Measurements from ENCODE around the gene IL17RD.
A peak's percentile ranks its signal among the peaks of the same experiment; 100 is the strongest.

Gene IL17RD

DNA sequence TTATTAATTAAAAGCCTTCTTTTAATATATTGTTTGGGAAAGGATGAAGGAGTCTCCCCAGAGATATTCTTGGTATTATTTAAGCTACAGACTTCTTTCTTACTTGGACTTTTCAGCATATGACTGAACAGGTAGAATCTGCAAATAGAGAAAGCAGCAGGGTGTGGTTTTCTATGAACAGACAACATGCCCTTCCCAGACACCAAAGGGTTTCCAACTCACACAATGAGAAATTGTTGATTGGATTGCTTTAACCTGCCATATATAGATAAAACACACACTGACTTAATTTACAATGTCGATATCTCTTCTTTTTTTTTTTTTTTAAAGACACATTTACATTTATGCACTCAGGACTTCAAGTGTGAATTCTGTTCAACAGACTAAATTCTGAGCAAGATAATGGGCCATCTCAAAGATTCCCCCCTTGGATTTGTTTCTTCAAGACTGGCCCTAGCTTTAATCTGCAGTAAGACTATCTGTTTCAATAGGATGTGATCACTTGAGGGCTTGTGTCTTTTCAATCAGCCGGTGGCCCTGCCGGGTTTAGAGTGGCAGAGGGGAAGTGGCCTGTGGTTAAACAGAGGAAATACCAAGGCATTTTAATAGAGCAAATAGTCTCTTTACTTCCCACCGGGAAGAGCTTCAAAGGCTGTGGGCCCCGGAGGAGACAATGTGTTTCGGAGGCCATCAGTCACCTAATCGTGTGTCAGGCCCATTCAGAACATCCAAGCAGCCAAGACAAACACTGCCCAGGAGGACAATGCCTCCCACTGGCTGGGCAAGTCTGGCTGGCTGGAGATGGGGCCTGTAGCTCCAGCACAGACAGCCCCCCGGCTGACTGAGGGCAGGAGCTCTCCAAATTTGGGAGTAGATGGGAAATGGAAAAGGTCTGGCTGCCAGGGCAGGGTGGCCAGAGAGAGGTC, 6.1 kb downstream of the IL17RD start:
- no peak for DNase-seq (ENCODE audit: low spot score)

DNA sequence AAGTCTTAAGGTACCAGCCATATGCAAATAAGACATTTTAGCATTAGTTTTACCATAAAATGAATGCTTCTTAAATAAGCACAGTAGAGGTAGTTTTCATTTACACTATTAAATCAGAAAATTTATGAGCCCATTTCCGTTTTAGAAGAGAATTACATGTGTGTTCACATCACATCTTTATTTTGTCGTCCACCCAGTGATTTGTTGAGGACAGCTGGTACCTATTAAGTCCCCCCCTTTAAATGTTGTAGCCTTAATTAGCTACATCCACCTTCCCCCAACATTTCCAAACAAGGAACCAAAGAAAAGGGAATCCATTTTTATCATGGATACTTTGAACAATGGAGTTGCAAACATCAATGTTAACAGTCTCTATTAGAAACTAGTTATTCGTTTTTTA, 6.8 kb downstream of the IL17RD start:
- no peak for DNase-seq (ENCODE audit: low spot score)

DNA sequence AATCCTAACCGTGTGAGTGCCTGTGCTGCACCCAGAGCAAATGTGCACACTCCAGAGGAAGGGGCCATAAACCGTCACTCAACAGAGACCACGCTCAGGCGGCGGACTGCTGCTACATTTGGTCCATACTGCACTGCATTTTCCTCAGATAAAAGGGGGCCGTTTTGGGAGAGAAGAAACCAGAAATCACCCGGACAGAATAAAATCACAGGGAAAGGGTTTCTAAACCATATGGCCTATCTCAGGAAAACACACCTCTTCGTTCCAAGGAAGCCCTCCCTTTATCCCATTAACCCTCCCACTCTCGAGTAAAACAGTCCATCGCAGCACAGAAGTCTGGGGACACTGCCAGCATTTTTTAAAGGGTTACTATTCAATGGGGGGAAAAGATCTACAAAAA, 7.6 kb downstream of the IL17RD start:
- DNase-seq (ENCODE audit: low spot score), result no peak

DNA sequence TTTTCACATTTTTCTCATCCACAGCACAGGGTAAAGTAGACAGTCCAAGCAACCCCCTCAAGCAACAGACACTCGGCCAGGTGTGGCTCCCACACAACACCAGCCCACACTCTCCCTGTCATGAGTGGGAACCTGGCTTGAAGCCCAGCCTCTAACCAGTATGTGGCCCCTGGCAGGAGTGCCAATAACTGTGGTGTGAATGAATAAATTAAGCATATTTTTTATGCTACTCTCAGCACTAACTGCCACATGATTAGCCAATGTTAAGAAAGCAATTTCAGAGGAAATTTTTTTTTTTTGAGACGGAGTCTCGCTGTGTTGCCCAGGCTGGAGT, 9.9 kb downstream of the IL17RD start:
- no peak for DNase-seq (ENCODE audit: low spot score)

DNA sequence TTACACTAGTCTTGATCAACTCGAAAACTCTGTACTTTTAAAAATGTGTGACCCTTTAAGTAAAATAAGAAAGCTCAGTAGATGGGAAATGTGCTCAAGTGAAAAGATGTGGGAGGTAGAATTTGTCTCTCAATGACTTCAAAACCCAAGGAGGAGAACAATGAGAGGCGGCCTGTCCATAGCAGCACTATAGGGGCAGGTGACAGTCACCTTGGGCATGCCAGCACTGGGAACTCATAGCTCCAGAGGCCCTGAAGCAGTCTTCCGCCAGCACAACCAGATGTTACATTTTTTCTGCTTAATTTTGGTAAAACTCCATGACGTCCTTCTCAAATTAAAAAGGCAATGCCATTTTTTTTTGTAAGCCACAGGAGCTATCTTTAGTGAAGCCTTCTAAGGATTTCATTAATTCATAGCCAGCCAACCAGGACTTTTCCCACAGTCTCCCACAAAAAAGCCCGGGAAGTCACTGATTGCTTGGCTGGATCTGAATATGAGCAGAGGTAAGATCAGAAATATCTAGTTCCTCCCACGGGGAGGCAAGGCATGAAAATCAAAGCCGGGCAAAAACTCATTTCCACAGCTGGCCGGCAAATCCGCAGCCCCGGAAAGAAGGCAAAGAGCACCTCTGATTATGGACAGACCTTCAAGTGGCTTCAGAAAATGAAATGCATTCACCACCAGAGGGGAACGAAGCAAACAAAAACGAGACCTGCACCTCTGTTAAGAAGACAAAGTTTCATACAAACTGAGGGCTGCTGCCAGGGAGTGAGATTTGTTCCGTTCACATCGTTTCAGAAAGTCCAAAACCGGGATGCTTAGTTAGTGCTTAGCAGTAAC, 10.5 kb downstream of the IL17RD start:
- no peak for DNase-seq (ENCODE audit: low spot score)

DNA sequence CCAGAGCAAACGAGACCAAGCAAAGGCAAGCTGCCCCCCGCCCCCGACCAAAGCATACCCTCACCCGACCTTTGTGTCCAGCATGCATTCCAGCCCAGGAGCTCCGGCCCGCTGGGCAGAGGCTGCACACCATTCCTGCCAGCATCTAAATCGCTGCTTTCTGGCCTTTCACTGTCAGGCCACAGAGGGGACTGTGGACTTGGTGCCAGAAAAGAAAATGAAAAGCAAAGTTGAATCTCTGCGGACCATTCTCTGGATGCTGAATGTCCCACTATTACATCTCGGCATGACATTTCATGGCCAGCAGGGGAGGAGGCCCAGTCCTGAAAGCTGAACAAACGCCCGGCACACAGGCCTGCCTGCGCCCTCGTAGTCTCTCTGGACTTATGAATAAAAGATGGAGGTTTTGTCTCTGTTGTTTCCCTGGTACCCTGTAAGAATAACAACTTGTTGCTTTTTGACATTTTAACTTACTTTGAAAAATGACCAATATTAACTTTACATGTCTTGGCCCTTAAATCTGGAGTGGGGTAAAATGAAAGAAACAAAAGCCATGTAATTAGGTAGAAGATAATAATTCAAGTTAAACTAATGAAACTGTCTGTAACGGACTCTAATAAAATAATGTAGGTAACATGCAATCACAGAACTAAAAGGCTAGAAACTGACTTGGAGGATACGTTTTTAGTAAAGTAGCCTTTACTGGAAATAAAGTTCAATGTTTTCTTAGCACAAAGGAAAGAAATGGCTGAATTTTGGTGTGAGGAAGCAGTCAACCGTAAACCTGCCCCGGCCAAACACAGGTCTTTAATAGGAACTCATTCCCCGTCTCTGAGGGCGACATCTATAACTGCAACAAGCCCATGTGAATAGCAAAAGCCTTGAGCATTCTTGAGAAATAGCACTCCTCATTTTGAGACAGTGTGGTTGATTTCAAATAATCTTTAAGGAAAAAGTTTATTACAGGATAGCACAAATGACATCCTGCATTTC, 12.7 kb downstream of the IL17RD start:
- peak; percentile 53 for DNase-seq (ENCODE audit: low spot score)

DNA sequence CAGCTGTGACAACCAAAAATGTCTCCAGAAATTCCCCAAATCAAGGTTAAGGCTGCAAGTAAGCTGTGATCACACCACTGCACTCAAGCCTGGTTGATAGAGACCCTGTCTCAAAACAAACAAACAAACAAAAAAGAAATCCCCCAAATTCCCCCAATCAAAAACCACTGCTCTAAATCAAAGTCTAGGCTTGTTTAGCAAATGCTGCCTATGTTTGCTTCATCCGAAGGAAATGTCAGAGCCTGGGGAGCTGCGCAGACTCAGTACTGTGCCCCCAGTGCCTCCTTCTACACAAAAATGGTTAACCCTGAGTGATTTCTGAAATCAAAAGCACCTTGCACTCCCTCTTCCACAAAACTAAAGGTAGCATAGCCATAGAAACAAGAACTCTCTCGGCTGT, 13.4 kb downstream of the IL17RD start:
- DNase-seq (ENCODE audit: low spot score), result no peak

DNA sequence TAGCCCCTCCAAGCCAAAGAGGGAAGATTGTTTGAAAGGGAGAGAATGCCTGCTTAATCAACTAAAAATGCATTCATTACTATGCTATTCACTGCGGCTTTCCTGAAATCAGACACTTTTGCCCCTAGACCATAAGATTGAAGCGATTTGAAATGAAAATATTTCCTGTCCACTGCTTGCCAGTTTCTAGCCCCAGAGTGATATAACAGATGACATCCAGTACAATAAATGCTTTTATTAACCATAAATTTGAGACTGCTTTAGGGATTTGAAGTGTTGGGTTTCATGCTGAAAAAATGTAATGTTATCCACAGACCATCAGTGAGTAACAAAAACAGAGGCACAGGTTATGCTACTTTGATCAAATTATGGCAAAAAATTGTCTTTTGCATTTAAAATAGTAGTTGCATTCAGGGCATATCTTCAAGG, 14.1 kb downstream of the IL17RD start:
- DNase-seq (ENCODE audit: low spot score), result no peak

DNA sequence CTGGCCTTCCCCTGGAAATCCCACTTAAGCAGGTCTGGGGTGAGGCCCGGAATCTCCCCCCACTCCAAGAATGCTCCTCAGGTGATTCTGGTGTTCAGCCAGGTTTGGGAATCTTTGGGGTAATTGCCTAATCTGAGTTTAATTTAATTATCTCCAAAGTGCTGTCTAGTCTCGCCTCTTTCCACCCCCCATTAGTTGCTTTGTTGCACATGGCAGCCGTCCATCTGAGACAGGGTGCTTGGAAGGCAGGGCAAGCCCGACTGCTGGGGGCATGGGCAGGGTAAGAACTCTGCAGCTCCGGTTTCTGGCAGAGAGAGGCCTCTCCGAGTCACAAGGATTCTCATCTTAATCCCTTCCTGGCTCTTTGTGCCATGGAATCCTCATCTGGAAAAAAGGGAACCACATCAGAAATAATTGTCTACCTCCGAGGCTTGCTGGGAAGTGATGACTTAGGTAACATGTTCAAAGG, 15.0 kb downstream of the IL17RD start:
- DNase-seq (ENCODE audit: low spot score), result no peak

DNA sequence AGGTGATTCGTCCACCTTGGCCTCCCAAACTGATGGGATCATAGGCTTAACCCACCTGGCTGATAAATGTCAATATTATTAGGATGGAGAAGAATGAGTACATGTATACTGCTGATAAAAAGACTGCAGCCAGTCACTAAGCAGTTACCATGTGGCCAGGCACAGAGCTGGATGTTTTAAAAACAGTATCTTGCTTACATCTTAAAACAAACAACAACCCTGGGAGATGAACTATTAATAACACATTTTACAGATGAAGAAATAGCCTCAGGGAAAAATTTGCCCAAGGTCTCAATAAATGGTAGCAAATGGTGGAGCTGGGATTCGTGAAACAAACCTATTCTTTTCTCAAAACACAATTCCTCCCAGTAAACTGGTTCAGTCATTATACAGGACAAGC, 18.1 kb downstream of the IL17RD start:
- no peak for DNase-seq (ENCODE audit: low spot score)

DNA sequence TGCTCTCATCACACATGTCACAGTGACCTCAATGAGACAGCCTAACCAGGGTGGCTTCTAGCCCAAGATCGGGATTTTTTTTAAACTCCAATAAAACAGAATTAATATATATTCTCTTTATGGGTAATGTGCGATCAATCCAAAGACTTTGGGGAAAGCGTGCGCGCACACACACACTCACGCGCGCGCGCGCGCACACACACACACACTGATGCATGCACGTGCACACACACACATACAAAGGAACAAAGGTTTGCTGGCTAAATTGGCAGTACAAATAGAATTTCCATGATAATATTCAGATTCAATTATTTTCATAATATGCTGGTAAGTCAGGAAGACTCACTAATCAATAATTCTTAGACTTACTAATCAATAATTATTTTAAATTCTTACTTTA, 19.3 kb downstream of the IL17RD start:
- no peak for DNase-seq (ENCODE audit: low spot score)

DNA sequence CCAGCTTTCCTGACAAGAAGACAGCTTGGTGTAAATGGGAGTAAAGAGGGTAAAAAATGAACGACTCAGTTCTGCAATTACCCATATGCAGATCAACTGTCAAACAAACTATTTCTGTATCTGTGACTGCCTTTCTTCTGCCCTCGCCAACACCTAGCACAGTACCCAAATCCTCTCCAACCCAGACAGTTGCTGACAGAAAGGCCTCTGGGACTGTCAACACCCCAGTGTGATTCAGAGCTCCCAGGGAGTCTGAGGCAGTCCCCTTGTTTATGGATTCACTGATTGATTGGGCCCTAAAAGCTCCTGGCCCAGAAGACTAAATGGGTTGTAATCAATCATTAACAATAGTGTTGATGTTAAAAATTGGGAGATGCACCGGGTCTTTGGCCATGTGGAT, 20.2 kb downstream of the IL17RD start:
- DNase-seq (ENCODE audit: low spot score), result no peak

DNA sequence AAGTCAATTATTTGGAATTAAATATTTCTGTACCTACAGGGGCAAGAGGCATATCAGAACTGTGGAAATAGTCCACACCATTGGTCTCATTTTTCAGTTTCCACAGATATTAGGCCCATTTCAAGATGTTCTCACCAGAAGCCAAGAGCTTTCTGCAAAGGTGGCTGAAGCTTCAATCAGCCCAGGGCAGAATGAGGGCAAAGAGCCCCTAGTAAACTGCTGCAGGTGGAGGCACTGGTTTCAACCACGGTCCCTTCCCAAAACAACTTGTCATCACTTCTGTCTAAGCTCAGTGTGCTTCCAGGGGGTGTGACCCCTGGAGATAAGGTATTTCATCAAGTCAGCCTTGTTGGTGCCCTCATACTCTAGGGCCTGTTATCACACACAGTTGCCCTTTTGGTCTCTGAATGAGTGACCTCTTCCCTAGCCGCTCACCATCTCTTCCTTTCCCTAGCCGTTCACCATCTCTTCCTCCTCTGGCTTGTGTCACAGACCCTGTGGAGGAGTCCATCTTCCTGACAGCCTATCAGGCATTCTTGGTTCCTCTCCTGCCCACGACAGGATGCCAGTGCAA, 21.2 kb downstream of the IL17RD start:
- no peak for DNase-seq (ENCODE audit: low spot score)

DNA sequence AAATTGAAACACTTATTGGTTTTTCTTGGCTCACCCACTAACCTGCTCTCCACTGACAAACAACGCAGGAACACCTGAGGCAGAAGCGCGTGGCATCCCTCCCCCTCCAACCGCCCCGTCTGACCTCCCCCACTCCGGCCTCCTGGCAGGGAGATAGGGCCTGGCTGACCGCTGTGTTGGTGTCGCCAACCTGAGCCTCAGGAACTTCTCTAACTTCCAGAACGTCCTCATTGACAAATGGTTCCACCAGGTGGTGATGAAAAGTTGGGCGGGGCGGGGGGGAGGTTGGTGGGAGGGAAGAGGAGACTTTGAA, 22.8 kb downstream of the IL17RD start:
- DNase-seq (ENCODE audit: low spot score), result no peak

DNA sequence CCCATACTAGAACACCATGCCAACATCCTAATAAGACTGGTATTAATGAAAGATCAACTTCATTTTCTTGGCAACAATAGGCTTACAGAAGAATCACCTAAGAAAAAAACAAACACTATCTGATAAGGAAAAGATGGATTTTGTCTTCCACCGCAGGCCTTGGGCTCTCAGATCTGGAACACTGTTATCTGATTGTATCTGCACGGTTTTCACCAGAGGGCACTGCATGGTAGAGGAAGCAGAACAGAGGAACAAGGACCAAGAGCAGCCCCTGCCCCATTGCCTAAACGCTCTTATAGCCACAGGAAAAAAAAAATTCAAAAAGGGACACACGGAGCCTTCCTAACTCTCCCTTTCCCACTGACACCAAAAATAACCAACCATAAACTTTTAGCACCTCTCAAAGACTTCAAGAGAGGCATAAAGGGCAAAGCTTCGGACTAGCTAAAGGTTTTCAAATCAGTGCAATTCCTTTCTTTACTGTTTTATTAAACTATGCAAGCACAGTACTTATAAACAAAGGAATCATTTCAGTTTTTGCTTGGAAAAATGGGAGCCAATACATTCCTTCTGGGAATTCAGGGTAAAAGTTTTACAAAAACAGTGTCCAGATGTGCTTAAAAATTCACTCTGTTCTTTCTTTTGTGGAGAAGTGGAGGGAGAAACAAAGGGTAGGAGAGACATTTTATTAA, 23.3 kb downstream of the IL17RD start:
- no peak for DNase-seq (ENCODE audit: low spot score)

DNA sequence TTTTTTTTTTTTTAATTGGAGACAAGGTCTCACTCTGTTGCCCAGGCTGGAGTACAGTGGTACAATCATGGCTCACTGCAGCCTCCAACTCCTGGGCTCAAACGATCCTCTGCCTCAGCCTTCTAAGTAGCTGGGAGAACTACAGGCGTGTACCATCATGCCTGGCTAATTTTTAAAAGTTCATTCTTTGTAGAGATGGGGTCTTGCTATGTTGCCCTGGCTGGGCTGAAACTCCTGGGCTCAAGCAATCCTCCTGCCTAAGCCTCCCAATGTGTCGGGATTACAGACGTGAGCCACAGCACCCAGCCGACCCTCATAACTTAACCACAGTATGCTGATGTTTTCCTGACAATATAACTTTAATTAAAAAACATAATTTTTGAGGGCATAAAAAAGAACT, 24.3 kb downstream of the IL17RD start:
- DNase-seq (ENCODE audit: low spot score), result no peak

DNA sequence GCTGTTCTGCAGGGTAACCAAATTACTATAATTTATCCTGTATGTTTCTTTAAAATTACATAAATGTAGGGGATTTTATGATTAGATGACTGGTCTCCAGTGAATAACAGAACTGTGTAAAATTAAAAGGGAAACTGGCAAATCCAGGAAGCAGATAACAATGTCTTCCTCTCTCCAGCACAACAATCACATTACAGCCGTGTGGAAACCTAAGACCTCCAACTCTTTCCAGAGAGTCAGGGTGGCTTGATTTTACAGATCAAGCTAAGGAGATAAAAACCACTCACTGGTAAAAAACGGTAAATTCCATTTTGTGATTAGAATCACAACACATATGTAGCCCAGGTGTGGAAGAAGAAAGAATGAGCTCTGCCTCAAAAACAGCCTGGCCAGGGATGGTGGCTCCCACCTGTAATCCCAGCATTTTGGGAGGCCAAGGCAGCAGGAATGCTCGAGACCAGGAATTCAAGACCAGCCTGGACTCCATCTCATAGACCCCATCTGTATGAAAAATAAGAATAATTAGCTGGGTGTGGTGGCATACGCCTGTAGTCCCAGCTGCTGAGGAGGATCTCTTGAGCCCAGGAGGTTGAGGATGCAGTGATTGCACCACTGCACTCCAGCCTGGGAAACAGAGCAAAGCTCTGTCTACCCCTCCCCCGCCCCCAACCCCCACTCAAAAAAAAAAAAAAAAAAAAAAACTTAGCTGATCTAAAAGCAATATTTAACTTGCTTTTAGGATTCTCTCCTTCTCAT, 29.0 kb downstream of the IL17RD start:
- DNase-seq (ENCODE audit: low spot score), result no peak

DNA sequence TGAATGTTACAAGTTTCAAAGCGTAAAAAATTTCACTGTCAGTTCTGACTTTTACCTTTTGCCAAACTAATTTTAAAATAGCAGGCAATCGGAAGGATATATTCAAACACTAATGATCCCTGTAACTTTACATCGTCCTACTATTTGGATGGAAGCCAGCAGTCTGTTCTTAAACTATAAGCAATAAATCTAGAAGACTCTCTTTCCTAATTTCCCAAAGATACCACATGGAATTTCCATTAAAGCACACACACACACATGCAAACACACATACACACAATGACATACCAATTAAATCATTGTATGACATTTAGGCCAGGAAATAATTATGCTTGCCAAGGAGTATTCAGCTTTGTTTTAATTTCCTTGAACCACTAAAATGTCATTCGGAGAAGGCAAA, 32.0 kb downstream of the IL17RD start:
- no peak for DNase-seq (ENCODE audit: low spot score)

DNA sequence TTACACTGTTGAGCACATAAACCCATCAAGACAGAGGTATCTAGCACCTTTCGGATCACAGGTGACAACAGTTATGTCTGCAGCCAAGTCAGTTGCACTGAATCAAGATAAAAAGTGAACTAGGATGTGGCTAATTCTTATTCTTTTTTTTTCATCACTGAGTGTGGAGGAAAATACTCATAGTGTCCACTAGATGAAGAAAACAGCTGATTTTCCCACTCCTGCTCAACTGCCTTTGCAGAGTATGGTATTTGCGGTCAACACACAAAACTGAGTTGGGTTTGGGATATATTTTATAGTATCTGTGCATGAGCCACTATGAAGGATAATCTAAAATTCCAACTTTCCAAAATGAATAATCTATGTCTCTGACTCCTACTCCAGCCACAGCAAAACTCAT, 32.5 kb downstream of the IL17RD start:
- no peak for DNase-seq (ENCODE audit: low spot score)

DNA sequence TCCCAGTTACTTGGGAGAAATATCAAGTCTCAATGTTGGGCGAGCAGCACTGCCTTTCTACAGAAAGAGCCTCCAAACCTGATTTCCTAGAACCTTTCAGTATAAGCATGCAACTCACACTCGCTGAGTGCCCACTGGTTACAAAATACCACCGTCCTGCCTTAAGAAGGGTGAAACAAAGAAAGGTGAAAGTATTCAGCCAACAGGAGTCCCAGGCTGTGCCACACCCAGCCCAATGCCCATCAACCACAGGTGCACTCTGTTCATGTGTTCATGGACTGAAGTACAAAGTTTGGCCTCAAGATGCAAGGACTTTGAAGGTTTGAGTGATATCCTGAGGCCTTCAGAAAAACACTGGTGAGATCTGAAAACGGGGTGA, 34.0 kb downstream of the IL17RD start:
- DNase-seq (ENCODE audit: low spot score), result no peak
